GM21825 (cell line): ENCODE results near the gene COPB2.

Experiments
- ATAC-seq: cut with Tn5 transposase; IDR thresholded peaks from one replicate; pipeline ENCODE4 v1.9.1; 2021; ENCODE audit warnings: mild to moderate bottlenecking, moderate library complexity; ENCODE audit not compliant: unreplicated experiment

The COPB2 gene

GRCh38 chr3:139309880-139310279, 79.6 kb downstream of the COPB2 start:
- no peak for ATAC-seq

DNA sequence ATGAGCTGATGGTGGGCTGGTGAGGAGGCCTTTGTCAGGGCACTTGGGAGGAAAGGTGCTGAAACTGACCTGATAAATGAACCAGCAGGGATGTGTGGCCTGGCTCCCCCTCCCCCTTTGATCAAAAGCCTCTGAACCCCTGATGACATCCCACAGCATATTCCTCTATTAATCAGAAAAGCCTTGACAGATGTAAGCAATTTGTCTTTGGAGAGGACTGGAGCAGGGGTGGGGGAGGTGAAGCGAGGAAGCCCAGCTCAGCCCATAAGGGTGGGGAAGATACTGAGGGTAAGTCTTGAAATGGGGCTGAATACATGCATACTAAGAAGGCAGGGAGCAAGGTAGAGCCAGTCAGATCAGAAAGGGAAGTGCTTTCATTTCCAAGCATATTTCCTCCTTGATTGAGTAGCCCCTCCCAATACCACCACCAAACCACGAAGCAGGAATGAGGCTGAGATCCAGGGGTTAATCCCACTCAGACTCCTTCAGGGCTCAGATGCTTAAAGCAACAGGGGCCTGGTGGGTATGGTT, 80.3 kb downstream of the COPB2 start:
- no peak for ATAC-seq

- no peak for ATAC-seq
Measured at GRCh38 chr3:139308560-139308959, 80.9 kb downstream of the COPB2 start.

DNA sequence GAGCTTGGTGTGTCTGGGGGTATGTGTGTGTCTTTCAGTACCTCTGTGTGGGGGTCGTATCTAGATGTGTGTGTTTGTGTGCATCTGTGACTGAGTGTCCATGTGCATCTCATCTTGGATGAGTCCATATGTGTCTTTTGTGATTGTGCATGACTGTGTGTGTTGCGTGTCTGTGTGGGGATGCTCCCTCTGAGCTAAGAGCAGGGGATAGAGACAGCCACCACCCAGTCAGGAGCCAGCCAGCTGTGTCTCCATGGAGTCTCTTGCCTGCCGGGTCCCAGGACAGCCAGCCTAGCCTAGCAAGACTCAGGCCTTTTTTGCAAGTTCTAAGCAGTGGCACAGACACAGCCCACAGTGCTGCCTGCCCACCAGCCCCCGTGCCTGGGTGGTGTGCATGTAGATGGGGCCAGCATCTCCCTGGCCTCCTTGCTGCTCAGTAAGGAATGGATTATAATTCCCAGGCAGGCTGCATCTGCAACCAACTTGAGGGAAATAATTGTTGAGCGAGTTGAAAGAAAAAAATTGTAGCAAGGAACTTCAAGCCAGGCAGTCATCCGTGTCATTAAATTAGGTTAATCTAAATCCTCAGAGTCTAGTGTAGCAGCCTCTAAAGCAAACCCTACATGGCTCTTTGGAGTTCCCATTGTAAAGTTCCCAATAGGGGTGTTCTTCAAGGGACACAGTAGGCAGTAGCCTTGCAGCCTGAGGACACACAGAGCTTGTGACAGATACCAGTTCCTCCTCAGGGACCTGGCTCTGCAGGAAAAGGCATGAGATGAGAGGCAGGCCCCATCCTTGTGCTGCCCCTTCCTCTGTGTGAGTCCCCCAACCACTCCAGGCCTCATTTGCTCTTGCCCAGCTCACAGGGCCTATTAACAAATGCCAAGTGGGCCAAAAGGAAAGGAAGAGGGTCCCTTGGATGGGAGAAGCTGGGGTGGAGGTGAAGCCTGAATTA, 81.6 kb downstream of the COPB2 start:
- ATAC-seq: no peak
